Lower lobe of right lung (tissue), 2 donors: ENCODE data around the gene APOA5. TPM values are rescaled to one million over a fixed set of nuclear protein-coding genes. Genes with fewer than 3 reads are reported as not detected.
"Not testable (repeated sequence)": the region's sequence is repeated elsewhere in the genome, so short reads cannot be mapped to it uniquely, and the experiment has no call there.

Experiments
- ATAC-seq, 2 donors: fragments of 200-7000 bp; cut with Tn5 transposase; one replicate each; pipeline ENCODE4 v1.9.1; 2020 to 2022; ENCODE audit warnings: mild to moderate bottlenecking in 2 of 2, moderate library complexity in 2 of 2
- DNase-seq: peaks from one replicate; pipeline ENCODE4 v3.0.0-alpha.2; 2020
- H3K27ac ChIP-seq: fragments of 200-600 bp; one replicate; pipeline ENCODE4 v1.8.0; 2022
- H3K27me3 ChIP-seq: fragments of 200-600 bp; one replicate; pipeline ENCODE4 v1.8.0; 2022; ENCODE audit warnings: low read depth
- H3K36me3 ChIP-seq: fragments of 200-600 bp; one replicate; pipeline ENCODE4 v1.8.0; 2022; ENCODE audit warnings: mild to moderate bottlenecking
- H3K4me1 ChIP-seq: fragments of 200-600 bp; one replicate; pipeline ENCODE4 v1.8.0; 2022
- H3K4me3 ChIP-seq: fragments of 200-600 bp; one replicate; pipeline ENCODE4 v1.8.0; 2022; ENCODE audit warnings: mild to moderate bottlenecking
- H3K9me3 ChIP-seq: fragments of 200-600 bp; one replicate; pipeline ENCODE4 v1.8.0; 2022
- CTCF ChIP-seq: fragments of 200-600 bp; IDR thresholded peaks from one replicate; pipeline ENCODE4 v1.8.0; 2022; ENCODE audit warnings: antibody characterized with exemption, mild to moderate bottlenecking
- intact Hi-C: fragments of 100-400 bp; cut with DNase I; formaldehyde crosslinking; loops from one replicate; pipeline ENCODE4 v1.11.0; 2022
- total RNA-seq: library from RNA; stranded (reverse); fragmentation: NEBNext Ultra II Directional; extraction: Animal tissue kit (Norgen Biotek cat#: 25700); gene quantifications from one replicate; pipeline ENCODE4 v1.2.1, GENCODE V29; 2021
- donor health status: DM: no; HTN: yes; CAD: no; lungs with severe emphysema.

The APOA5 gene
- total RNA-seq, 1 donor from 2014 or later: 0.41 TPM

- no peaks in the 10 kb centered on the region for H3K27me3 ChIP-seq
- intact Hi-C loops: no loop called here
- peak overlapping the region; percentile 88 for H3K27ac ChIP-seq
- no peaks in the 10 kb centered on the region for H3K36me3 ChIP-seq
- peak overlapping the region; percentile 54 for H3K4me3 ChIP-seq
- peaks cover 41% of the 10 kb centered on the region for H3K4me1 ChIP-seq
- no peak for DNase-seq
- no peak for ATAC-seq
- H3K9me3 ChIP-seq: no peaks in the 10 kb centered on the region
- no peak for TF ChIP-seq CTCF
Measured at GRCh38 chr11:116836632-116836991, 44.9 kb upstream of the APOA5 start.

- Histone ChIP-seq H3K36me3 (no peaks in the 10 kb centered on the region), H3K4me1 (peaks cover 41% of the 10 kb centered on the region), H3K4me3 (peak overlapping the region; percentile 54), H3K9me3 (no peaks in the 10 kb centered on the region), H3K27me3 (no peaks in the 10 kb centered on the region), H3K27ac (peak overlapping the region; percentile 88)
- ATAC-seq: peak; percentile 93 to 94
- TF ChIP-seq CTCF: peak; percentile 56
- peak; percentile 95 for DNase-seq
- intact Hi-C loops: no loop called here
Measured at GRCh38 chr11:116835791-116836631, 44.3 kb upstream of the APOA5 start.

GRCh38 chr11:116835042-116835772 is 43.5 kb upstream of the APOA5 start:
- Histone ChIP-seq H3K27me3 (no peaks in the 10 kb centered on the region), H3K27ac (peak overlapping the region; percentile 88), H3K4me3 (peak overlapping the region; percentile 54), H3K36me3 (no peaks in the 10 kb centered on the region), H3K9me3 (no peaks in the 10 kb centered on the region), H3K4me1 (peaks cover 36% of the 10 kb centered on the region)
- peak; percentile 74 to 76 for ATAC-seq
- no peak for DNase-seq
- intact Hi-C loops: no loop called here
- no peak for TF ChIP-seq CTCF

GRCh38 chr11:116834535-116835041 is 42.9 kb upstream of the APOA5 start:
- Histone ChIP-seq H3K4me1 (peaks cover 35% of the 10 kb centered on the region), H3K27ac (peak overlapping the region; percentile 88)
- intact Hi-C loops, H3K36me3 ChIP-seq, H3K4me3 ChIP-seq, H3K27me3 ChIP-seq, H3K9me3 ChIP-seq, DNase-seq, ATAC-seq: not testable (repeated sequence)

DNA sequence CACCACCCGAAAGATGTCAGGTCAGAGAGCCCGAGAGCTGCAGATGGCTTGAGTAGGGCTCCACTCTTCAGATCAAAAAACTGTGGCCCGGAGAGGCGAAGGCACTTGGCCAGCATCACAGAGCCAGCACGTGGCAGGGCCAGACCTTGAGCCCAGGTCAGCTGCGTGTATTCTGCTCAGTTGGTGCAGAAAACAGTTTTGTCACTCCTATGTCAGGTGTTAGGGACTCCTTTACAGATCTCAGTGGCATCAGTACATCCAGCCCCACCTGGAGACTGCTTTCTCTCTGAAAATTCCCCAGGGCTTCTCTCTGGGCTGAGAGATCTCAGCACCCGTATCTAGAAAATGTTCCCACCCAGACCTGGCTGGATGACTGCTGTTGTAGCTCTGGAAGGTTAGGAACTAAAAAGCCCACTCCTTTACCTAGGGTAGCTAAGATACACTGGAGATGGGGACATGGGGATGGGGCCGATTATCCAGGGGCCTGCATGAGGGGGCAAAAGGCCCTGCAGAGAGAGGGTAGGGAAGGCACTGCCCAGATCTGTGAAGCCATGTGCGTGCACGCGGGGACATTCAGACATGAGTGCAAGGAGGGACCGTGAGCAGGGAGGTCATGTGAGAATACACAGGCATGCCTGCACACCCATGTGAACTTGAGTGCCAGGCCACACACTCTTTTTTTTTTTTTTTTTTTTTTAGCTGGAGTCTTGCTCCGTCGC is 42.3 kb upstream of the APOA5 start:
- peaks cover 35% of the 10 kb centered on the region for H3K4me1 ChIP-seq
- no peak overlapping the region for H3K4me3 ChIP-seq
- TF ChIP-seq CTCF: no peak
- no peaks in the 10 kb centered on the region for H3K9me3 ChIP-seq
- intact Hi-C loops: no loop called here
- no peak for DNase-seq
- peak overlapping the region; percentile 88 for H3K27ac ChIP-seq
- no peaks in the 10 kb centered on the region for H3K36me3 ChIP-seq
- no peak for ATAC-seq
- no peaks in the 10 kb centered on the region for H3K27me3 ChIP-seq
